GM12878 (cell line): ENCODE measurements around the gene AKAP9. TPM values are rescaled to one million over a fixed set of nuclear protein-coding genes. Genes with fewer than 3 reads are reported as not detected.

Experiments
- ATAC-seq: fragments of 200-7000 bp; cut with Tn5 transposase; 3 replicates; pipeline ENCODE4 v1.9.1; 2020; ENCODE audit warnings: mild to moderate bottlenecking, moderate library complexity
- BruUV-seq: library from RNA; stranded (reverse); fragments of 400-500 nt; replicated peaks from 2 replicates; lab custom pipeline; 2021; lab: Mats Ljungman, UMichigan
- CTCF ChIA-PET: fragments of 300-600 bp; sonication (Branson Sonifier 250); formaldehyde crosslinking; extraction: SDS; loops from one replicate; lab custom pipeline; 2021; ENCODE audit warnings: inconsistent platforms; lab: Yijun Ruan, JAX
- POLR2A ChIA-PET: fragments of 350-600 bp; formaldehyde crosslinking; extraction: SDS; loops from one replicate; lab custom pipeline; 2021; ENCODE audit warnings: inconsistent platforms; lab: Charles Lee
- RAD21 ChIA-PET: fragments of 300-600 bp; sonication (Branson Sonifier 250); formaldehyde crosslinking; loops from one replicate; lab custom pipeline; 2023; ENCODE audit warnings: antibody characterized with exemption; ENCODE audit not compliant: unreplicated experiment; lab: Charles Lee
- SMC1A ChIA-PET: fragments of 300-600 bp; sonication (Branson Sonifier 250); formaldehyde crosslinking; loops from one replicate; lab custom pipeline; 2023; ENCODE audit not compliant: unreplicated experiment, uncharacterized antibody; lab: Charles Lee
- DNase-seq: peaks from one replicate; pipeline ENCODE4 v3.0.0-alpha.2; 2011; ENCODE audit warnings: low read depth, low spot score
- FAIRE-seq: peaks from 3 replicates; lab custom pipeline; 2011; peaks lifted over from hg19 to GRCh38; lab: Jason Lieb, UNC
- H2AFZ ChIP-seq: 2 replicates; pipeline ENCODE4 v1.6.0; 2011; ENCODE audit warnings: low read depth, low read length, control low read depth; ENCODE audit not compliant: control insufficient read depth
- H3K27ac ChIP-seq: 2 replicates; pipeline ENCODE4 v1.5.1; 2011; ENCODE audit warnings: control low read depth; ENCODE audit not compliant: control insufficient read depth, insufficient read depth
- H3K27me3 ChIP-seq, 2 experiments: replicated peaks in 1 of 2; 2 replicates each; pipeline versions ENCODE4 v1.6.0 to v1.6.1; 2011; ENCODE audit warnings: low read length in 1 of 2; ENCODE audit not compliant: control insufficient read depth in 2 of 2, insufficient read depth in 2 of 2
- H3K36me3 ChIP-seq, 2 experiments: 2 replicates each; pipeline ENCODE4 v1.5.1; 2011; ENCODE audit warnings: low read length in 1 of 2; ENCODE audit not compliant: control insufficient read depth in 2 of 2, insufficient read depth in 2 of 2
- H3K4me1 ChIP-seq: 2 replicates; pipeline ENCODE4 v1.6.1; 2011; ENCODE audit warnings: mild to moderate bottlenecking, low read length, moderate library complexity, mixed read lengths; ENCODE audit not compliant: control insufficient read depth, insufficient read depth
- H3K4me2 ChIP-seq: 2 replicates; pipeline ENCODE4 v1.6.0; 2011; ENCODE audit warnings: control low read depth; ENCODE audit not compliant: control insufficient read depth, insufficient read depth
- H3K4me3 ChIP-seq: fragments of 200-600 bp; sonication (generic); 2 replicates; pipeline ENCODE4 v1.5.1; 2016
- H3K79me2 ChIP-seq: 2 replicates; pipeline ENCODE4 v1.6.0; 2011; ENCODE audit warnings: low read length; ENCODE audit not compliant: control insufficient read depth, insufficient read depth
- H3K9ac ChIP-seq: 2 replicates; pipeline ENCODE4 v1.8.0; 2011; ENCODE audit warnings: low read length, control low read depth, mixed read lengths; ENCODE audit not compliant: control insufficient read depth, insufficient read depth
- H3K9me3 ChIP-seq: replicated peaks from 3 replicates; pipeline ENCODE4 v1.5.1; 2011; ENCODE audit warnings: mild to moderate bottlenecking, low read length; ENCODE audit not compliant: control insufficient read depth, insufficient read depth
- H4K20me1 ChIP-seq: 2 replicates; pipeline ENCODE4 v1.6.0; 2011; ENCODE audit not compliant: control insufficient read depth, insufficient read depth
- ASH2L ChIP-seq: fragments of 300-600, 200-600 bp; sonication (generic); IDR thresholded peaks from 2 replicates; pipeline ENCODE4 v1.6.1; 2017; ENCODE audit warnings: low read depth, mild to moderate bottlenecking, borderline replicate concordance
- CBFB ChIP-seq: IDR thresholded peaks from 2 replicates; pipeline ENCODE4 v1.6.1; 2016; ENCODE audit warnings: antibody characterized with exemption, low read depth
- CEBPB ChIP-seq, 2 experiments: fragments of 150-350 bp in 1 of 2; IDR thresholded peaks; 2 replicates each; pipeline ENCODE4 v1.6.1; 2012 to 2014; ENCODE audit warnings: low read depth in 2 of 2, low read length in 2 of 2, borderline replicate concordance in 1 of 2, inconsistent platforms in 1 of 2
- IRF3 ChIP-seq: fragments of 450-650 bp; IDR thresholded peaks from 2 replicates; pipeline ENCODE4 v1.6.1; 2014; ENCODE audit warnings: mild to moderate bottlenecking
- KAT2A ChIP-seq: conservative IDR thresholded peaks from 2 replicates; pipeline ENCODE4 v1.6.1; 2011; ENCODE audit warnings: low read depth, low read length; ENCODE audit not compliant: control insufficient read depth
- MYB ChIP-seq: fragments of 150-350 bp; IDR thresholded peaks from 2 replicates; pipeline ENCODE4 v1.6.1; 2014; ENCODE audit warnings: mild to moderate bottlenecking, low read depth, low read length, borderline replicate concordance
- NFYA ChIP-seq: IDR thresholded peaks from 2 replicates; pipeline ENCODE4 v1.6.1; 2011; ENCODE audit warnings: low read depth, mild to moderate bottlenecking, low read length, improper control_type of control experiment, borderline replicate concordance
- NKRF ChIP-seq: fragments of 450-650 bp; conservative IDR thresholded peaks from 2 replicates; pipeline ENCODE4 v1.6.1; 2017; ENCODE audit warnings: mild to moderate bottlenecking, moderate library complexity
- RAD21 ChIP-seq: IDR thresholded peaks from 2 replicates; pipeline ENCODE4 v1.6.1; 2011; ENCODE audit warnings: mild to moderate bottlenecking, low read depth, low read length, moderate library complexity; ENCODE audit not compliant: insufficient read depth
- RB1 ChIP-seq: fragments of 450-650 bp; formaldehyde crosslinking; IDR thresholded peaks from 2 replicates; pipeline ENCODE4 v1.6.1; 2017; ENCODE audit warnings: mild to moderate bottlenecking, borderline replicate concordance
- RCOR1 ChIP-seq: conservative IDR thresholded peaks from 2 replicates; pipeline ENCODE4 v1.6.1; 2012; ENCODE audit warnings: low read depth, low read length, improper control_type of control experiment
- RUNX3 ChIP-seq: IDR thresholded peaks from 2 replicates; pipeline ENCODE4 v1.6.1; 2012; ENCODE audit warnings: low read length, inconsistent platforms
- SMC3 ChIP-seq: IDR thresholded peaks from 2 replicates; pipeline ENCODE4 v1.6.1; 2011; ENCODE audit warnings: low read length, improper control_type of control experiment, borderline replicate concordance
- SRF ChIP-seq, 2 experiments: IDR thresholded peaks; 2 replicates each; pipeline ENCODE4 v1.6.1; 2011; ENCODE audit warnings: low read depth in 2 of 2, low read length in 2 of 2, mild to moderate bottlenecking in 1 of 2, moderate library complexity in 1 of 2
- ZNF24 ChIP-seq: fragments of 450-650 bp; IDR thresholded peaks from 2 replicates; pipeline ENCODE4 v1.6.1; 2017; ENCODE audit warnings: antibody characterized with exemption, mild to moderate bottlenecking
- ZNF687 ChIP-seq: fragments of 450-650 bp; IDR thresholded peaks from 2 replicates; pipeline ENCODE4 v1.6.1; 2017; ENCODE audit warnings: mild to moderate bottlenecking, moderate library complexity
- WGBS: methylation state at CpG from one replicate; pipeline ENCODE4 v1.1.6; 2016; ENCODE audit warnings: low lambda C conversion rate; ENCODE audit not compliant: insufficient replicate concordance, insufficient coverage; ENCODE audit errors: missing lambda C conversion rate; 5-methylcytosine and 5-hydroxymethylcytosine counted together
- in situ Hi-C: fragments of 300-500 bp; cut with MboI; formaldehyde crosslinking; loops from 9 replicates; pipeline ENCODE4 v1.14.3; 2018; ENCODE audit warnings: mixed read lengths
- intact Hi-C: fragments of 100-400 bp; cut with micrococcal nuclease; formaldehyde crosslinking; loops from one replicate; pipeline ENCODE4 v1.14.2; 2022; ENCODE audit not compliant: unreplicated experiment
- polyA plus RNA-seq, 11 experiments: library from polyadenylated mRNA; depleted of rRNA in 4 of 11; unstranded in 6 of 11; stranded (reverse) in 5 of 11; fragments of >200 nt; fragmentation: Nextera tagmentation in 4 of 11; fragmentation: Illumina TruSeq in 1 of 11; extraction: Ambion mirVana in 4 of 11; extraction: Trizol in 1 of 11; gene quantifications; 1 replicate in 1 of 11; 2 replicates in 10 of 11; pipeline versions ENCODE4 v1.2.1 to v1.2.3, GENCODE V29; 2011 to 2016; ENCODE audit warnings: inconsistent platforms in 2 of 11, missing spikeins in 2 of 11, low read depth in 1 of 11
- total RNA-seq, 4 experiments: library from RNA; depleted of rRNA in 3 of 4; stranded (reverse); fragments of >200 nt in 3 of 4; fragmentation: Illumina TruSeq in 1 of 4; extraction: Trizol in 1 of 4; gene quantifications; 2 replicates each; pipeline versions ENCODE4 v1.2.1 to v1.2.3, GENCODE V29; 2013 to 2021

The AKAP9 gene
- total and polyA plus RNA-seq, 10 of the 15 experiments (the other 5 are each of a cell fraction or from before 2014, with no cell fraction given): 21.1 to 62.8 (median 31.6) TPM

GRCh38 chr7:92071032-92071431, 130.4 kb downstream of the AKAP9 start (continued):
- TF ChIP-seq ASH2L (no peak), MYB (no peak), CBFB (no peak), SMC3 (no peak)
- TF ChIP-seq, all 136 proteins: peak for 0

GRCh38 chr7:92072121-92072520, 131.5 kb downstream of the AKAP9 start:
- Histone ChIP-seq H3K9me3 (no peaks in the 10 kb centered on the region), H3K79me2 (no peaks in the 10 kb centered on the region), H3K4me3 (no peak overlapping the region), H3K27me3 (no peaks in the 10 kb centered on the region), H2AFZ (no peak overlapping the region), H3K9ac (no peak overlapping the region), H3K4me1 (peaks cover 5% of the 10 kb centered on the region; the same call in 1 of the 2 replicates), H4K20me1 (no peaks in the 10 kb centered on the region), H3K27ac (no peak overlapping the region), H3K36me3 (no peaks in the 10 kb centered on the region; a peak in 1 of 4 replicates), H3K4me2 (no peak overlapping the region)
- ATAC-seq (no peak), FAIRE-seq (no peak), DNase-seq (no peak)
- in situ Hi-C loops (no loop called here), intact Hi-C loops (no loop called here)
- WGBS: 96% methylated on average over 1 of the region's 1 CpG
- ChIA-PET SMC1A (interaction anchor here (0.7 kb wide), 1 partner anchor 21 kb away, joined by 3 read pairs; no protein-coding TSS in a partner anchor), POLR2A (no interaction called here), RAD21 (no interaction called here), CTCF (interaction anchor here (1.0 to 1.9 kb wide), 2 partner anchors 10 to 12 kb away, joined by 3 to 4 read pairs; no protein-coding TSS in a partner anchor)
- BruUV-seq: no TSS peak
- TF ChIP-seq MYB (no peak), IRF3 (no peak), NFYA (no peak), ASH2L (no peak), KAT2A (no peak), NKRF (no peak), RUNX3 (no peak), RAD21 (no peak), ZNF687 (no peak), ZNF24 (no peak), SRF (IDR thresholded peaks at IDR 0.05; ENCODE audit: low read depth in 2 of 2, low read length in 2 of 2) (no peak), RCOR1 (no peak), RB1 (no peak), CEBPB (IDR thresholded peaks at IDR 0.05; ENCODE audit: borderline replicate concordance in 1 of 2, low read depth in 2 of 2, low read length in 2 of 2) (no peak)
